Measurements from ENCODE around the gene MYZAP. TPM values are rescaled to one million over a fixed set of nuclear protein-coding genes. Genes with fewer than 3 reads are reported as not detected.

Gene MYZAP
- total and polyA plus RNA-seq, 2 of the 8 experiments (the other 6 are each of a cell fraction or from before 2014, with no cell fraction given), result 0.41 to 0.65 TPM

- H2BK15ac ChIP-seq (ENCODE audit: low read length), result no peak overlapping the region
- no peak overlapping the region for H2AFZ ChIP-seq (ENCODE audit: low read length)
These were observed 107.3 kb downstream of the MYZAP start for GRCh38 chr15:57698991-57699390.

More at GRCh38 chr15:57698991-57699390, 107.3 kb downstream of the MYZAP start:
- no peaks in the 10 kb centered on the region for H3K79me2 ChIP-seq (ENCODE audit: control insufficient read depth in 1 of 2, insufficient read depth in 2 of 2, low read length in 2 of 2)
- TF ChIP-seq E2F6 (IDR thresholded peaks at IDR 0.05), result no peak
- TF ChIP-seq YY1 (IDR thresholded peaks at IDR 0.05; ENCODE audit: low read depth, low read length), result no peak
- TF ChIP-seq BACH1 (IDR thresholded peaks at IDR 0.05; ENCODE audit: low read length), result no peak
- H3K4me2 ChIP-seq (ENCODE audit: insufficient read depth in 1 of 2, low read depth in 2 of 2, low read length in 2 of 2), result no peak overlapping the region
- no peak overlapping the region for H2BK20ac ChIP-seq (ENCODE audit: low read length)
- H4K91ac ChIP-seq (replicated peaks; ENCODE audit: insufficient read length, low read length), result no peak overlapping the region
- H3K18ac ChIP-seq (ENCODE audit: extremely low read depth, low read length), result no peak overlapping the region
- no peak overlapping the region for H3K4ac ChIP-seq (replicated peaks; ENCODE audit: insufficient read length, low read depth, low read length)
- H3K4me1 ChIP-seq (replicated peaks in 1 of 4; ENCODE audit: control insufficient read depth in 3 of 4, insufficient read depth in 4 of 4, low read length in 3 of 4), result no peaks in the 10 kb centered on the region
- no peak for DNase-seq (ENCODE audit: low read depth in 1 of 2, low spot score in 2 of 2)
- no peak overlapping the region for H3K9ac ChIP-seq (replicated peaks in 1 of 4; ENCODE audit: extremely low read depth in 1 of 4, low read depth in 3 of 4, low read length in 3 of 4)
- no peak overlapping the region for H3K56ac ChIP-seq (replicated peaks; ENCODE audit: insufficient read length, low read depth, low read length)
- H3K14ac ChIP-seq (ENCODE audit: insufficient read length), result no peak overlapping the region
- H4K8ac ChIP-seq (ENCODE audit: extremely low read depth, insufficient read depth, low read length), result no peak overlapping the region
- no peak overlapping the region for H4K5ac ChIP-seq (ENCODE audit: insufficient read length, low read depth, low read length)
- no peak overlapping the region for H2AK5ac ChIP-seq (ENCODE audit: low read depth, low read length)
- no peaks in the 10 kb centered on the region for H3K36me3 ChIP-seq (ENCODE audit: control insufficient read depth in 2 of 4, insufficient read depth in 4 of 4, low read length in 3 of 4)
- H4K20me1 ChIP-seq (replicated peaks in 1 of 2; ENCODE audit: control insufficient read depth in 1 of 2, insufficient read depth in 2 of 2, low read length in 2 of 2), result no peaks in the 10 kb centered on the region
- peaks cover 0 to 3% (median 1%) of the 10 kb centered on the region in 4 experiments; a peak in 5 of 7 replicates for H3K27me3 ChIP-seq (replicated peaks in 1 of 4; ENCODE audit: control insufficient read depth in 3 of 4, extremely low read depth in 1 of 4, insufficient read depth in 3 of 4, low read length in 3 of 4)
- H3K79me1 ChIP-seq (ENCODE audit: low read depth, low read length), result no peaks in the 10 kb centered on the region
- POLR2A ChIA-PET (ENCODE audit: partially characterized antibody), result no interaction called here
- no peaks in the 10 kb centered on the region for H3K23me2 ChIP-seq (ENCODE audit: low read depth, low read length)
- 81% methylated on average over 4 of the region's 4 CpGs; no CpG with 5 or more reads in 1 of the 2 experiments for WGBS, 2 experiments (ENCODE audit: extremely low coverage in 1 of 2, insufficient coverage in 1 of 2, insufficient read length in 1 of 2, insufficient replicate concordance in 2 of 2, low coverage in 1 of 2, low lambda C conversion rate in 2 of 2, missing lambda C conversion rate in 1 of 2)
- FAIRE-seq, result no peak
- H3K4me3 ChIP-seq (ENCODE audit: extremely low read depth in 1 of 4, insufficient read depth in 2 of 4, low read depth in 3 of 4, low read length in 4 of 4), result no peak overlapping the region
- H3K27ac ChIP-seq (ENCODE audit: low read depth, low read length), result no peak overlapping the region
- H2BK120ac ChIP-seq (replicated peaks; ENCODE audit: low read depth, low read length), result no peak overlapping the region
- H3K23ac ChIP-seq (ENCODE audit: insufficient read length), result no peak overlapping the region
- H2BK5ac ChIP-seq (ENCODE audit: low read depth, low read length), result no peak overlapping the region
- no peaks in the 10 kb centered on the region for H3K9me3 ChIP-seq (ENCODE audit: insufficient read depth in 2 of 2, low read depth in 1 of 2, low read length in 1 of 2)
- H2BK12ac ChIP-seq (ENCODE audit: low read depth, low read length), result no peak overlapping the region
- CTCF ChIA-PET (ENCODE audit: partially characterized antibody), result interaction anchor here (0.7 kb wide), 1 partner anchor 155 kb away, joined by 5 read pairs; no protein-coding TSS in a partner anchor

Measured in H1 (cell line).